ENCODE results near the gene LITAFD. TPM values are rescaled to one million over a fixed set of nuclear protein-coding genes. Genes with fewer than 3 reads are reported as not detected.

The LITAFD gene
- total and polyA plus RNA-seq, 4 experiments from 2014 or later, result not detected

GRCh38 chr16:8851761-8852403 is 30.3 kb upstream of the LITAFD start:
- ChIA-PET POLR2A (ENCODE audit: partially characterized antibody) (interaction anchor here (0.6 to 0.7 kb wide), 3 partner anchors 33 to 279 kb away, joined by 3 to 5 read pairs (median 3); no protein-coding TSS in a partner anchor), CTCF (ENCODE audit: partially characterized antibody) (interaction anchor here (1.1 to 2.0 kb wide), 2 partner anchors 22 to 28 kb away, joined by 3 to 9 read pairs; no protein-coding TSS in a partner anchor)
- Mint-ChIP-seq H3K27ac (peak overlapping the region in 5 of 7 donors; percentile 52 to 86 (median 77)), H3K9me3 (no peaks in the 10 kb centered on the region), H3K27me3 (no peaks in the 10 kb centered on the region), H3K36me3 (peaks cover 13 to 68% of the 10 kb centered on the region in 2 donors), H3K4me1 (peaks cover 20 to 47% (median 33%) of the 10 kb centered on the region in 4 donors), H3K4me3 (no peak overlapping the region)
- Histone ChIP-seq H3K36me3 (ENCODE audit: insufficient read depth, low read length) (peaks cover 31% of the 10 kb centered on the region), H3K4me3 (ENCODE audit: low read length in 2 of 2) (no peak overlapping the region), H3K9me3 (ENCODE audit: control insufficient read depth in 1 of 2, low read length in 2 of 2) (no peaks in the 10 kb centered on the region), H3K27me3 (ENCODE audit: insufficient read depth, low read length) (no peaks in the 10 kb centered on the region), H3K4me1 (ENCODE audit: insufficient read depth, low read length) (peaks cover 17% of the 10 kb centered on the region), H3K27ac (ENCODE audit: low read depth, low read length) (no peak overlapping the region)
- intact Hi-C loops (cut with micrococcal nuclease), result no loop called here
- DNase-seq, result no peak

GRCh38 chr16:8852534-8852933 is 29.6 kb upstream of the LITAFD start:
- no peaks in the 10 kb centered on the region for H3K9me3 ChIP-seq (ENCODE audit: control insufficient read depth in 1 of 2, low read length in 2 of 2)
- H3K36me3 ChIP-seq (ENCODE audit: insufficient read depth, low read length), result peaks cover 27% of the 10 kb centered on the region
- no peak overlapping the region for H3K27ac ChIP-seq (ENCODE audit: low read depth, low read length)
- H3K27ac Mint-ChIP-seq, result peak overlapping the region in 4 of 7 donors; percentile 13 to 66 (median 63)
- H3K36me3 Mint-ChIP-seq, result peaks cover 14 to 64% of the 10 kb centered on the region in 2 donors
- peaks cover 19% of the 10 kb centered on the region for H3K4me1 ChIP-seq (ENCODE audit: insufficient read depth, low read length)
- POLR2A ChIA-PET (ENCODE audit: partially characterized antibody), result interaction anchor here (0.8 kb wide), 1 partner anchor 11 kb away, joined by 3 read pairs; no protein-coding TSS in a partner anchor
- CTCF ChIA-PET (ENCODE audit: partially characterized antibody), result interaction anchor here (1.1 to 2.0 kb wide), 2 partner anchors 21 to 27 kb away, joined by 3 to 9 read pairs; no protein-coding TSS in a partner anchor
- no peak for DNase-seq
- intact Hi-C loops (cut with micrococcal nuclease), result no loop called here
- H3K4me1 Mint-ChIP-seq, result peaks cover 22 to 49% (median 35%) of the 10 kb centered on the region in 4 donors
- H3K27me3 ChIP-seq (ENCODE audit: insufficient read depth, low read length), result no peaks in the 10 kb centered on the region
- no peak overlapping the region for H3K4me3 Mint-ChIP-seq
- H3K27me3 Mint-ChIP-seq, result no peaks in the 10 kb centered on the region
- H3K9me3 Mint-ChIP-seq, result no peaks in the 10 kb centered on the region
- no peak overlapping the region for H3K4me3 ChIP-seq (ENCODE audit: low read length in 2 of 2)

- Mint-ChIP-seq H3K36me3 (peaks cover 18 to 62% of the 10 kb centered on the region in 2 donors), H3K4me3 (no peak overlapping the region), H3K9me3 (peaks cover 0 to 2% (median 0%) of the 10 kb centered on the region in 8 donors), H3K4me1 (peaks cover 25 to 53% (median 39%) of the 10 kb centered on the region in 4 donors), H3K27ac (peak overlapping the region in 6 of 7 donors; percentile 24 to 68 (median 59)), H3K27me3 (no peaks in the 10 kb centered on the region)
- Histone ChIP-seq H3K27ac (ENCODE audit: low read depth, low read length) (no peak overlapping the region), H3K4me1 (ENCODE audit: insufficient read depth, low read length) (peaks cover 19% of the 10 kb centered on the region), H3K27me3 (ENCODE audit: insufficient read depth, low read length) (no peaks in the 10 kb centered on the region), H3K9me3 (ENCODE audit: control insufficient read depth in 1 of 2, low read length in 2 of 2) (no peaks in the 10 kb centered on the region), H3K36me3 (ENCODE audit: insufficient read depth, low read length) (peaks cover 24% of the 10 kb centered on the region), H3K4me3 (ENCODE audit: low read length in 2 of 2) (no peak overlapping the region)
- ChIA-PET CTCF (ENCODE audit: partially characterized antibody) (interaction anchor here (0.8 to 2.0 kb wide), 3 partner anchors 18 to 36 kb away, joined by 3 to 9 read pairs (median 3); no protein-coding TSS in a partner anchor), POLR2A (ENCODE audit: partially characterized antibody) (interaction anchor here (0.8 to 2.1 kb wide), 2 partner anchors 10 to 15 kb away, joined by 3 to 16 read pairs; partner anchors contain the start of gene CARHSP1)
- no peak for DNase-seq
- intact Hi-C loops (cut with micrococcal nuclease), result no loop called here
Observed at GRCh38 chr16:8853150-8853549, 29.0 kb upstream of the LITAFD start.

- no peaks in the 10 kb centered on the region for H3K27me3 ChIP-seq (ENCODE audit: insufficient read depth, low read length)
- Mint-ChIP-seq H3K4me3 (no peak overlapping the region), H3K9me3 (peaks cover 0 to 2% (median 0%) of the 10 kb centered on the region in 8 donors), H3K36me3 (peaks cover 20 to 65% of the 10 kb centered on the region in 2 donors), H3K27me3 (no peaks in the 10 kb centered on the region), H3K27ac (peak overlapping the region in 6 of 7 donors; percentile 24 to 76 (median 70)), H3K4me1 (peaks cover 26 to 58% (median 41%) of the 10 kb centered on the region in 4 donors)
- no peak overlapping the region for H3K4me3 ChIP-seq (ENCODE audit: low read length in 2 of 2)
- DNase-seq, result no peak
- ChIA-PET CTCF (ENCODE audit: partially characterized antibody) (interaction anchor here (0.8 to 3.2 kb wide), 4 partner anchors 18 to 285 kb away, joined by 3 to 10 read pairs (median 4); no protein-coding TSS in a partner anchor), POLR2A (ENCODE audit: partially characterized antibody) (interaction anchor here (1.9 to 2.1 kb wide), 2 partner anchors 15 to 26 kb away, joined by 4 to 16 read pairs; partner anchors contain the start of gene CARHSP1)
- H3K4me1 ChIP-seq (ENCODE audit: insufficient read depth, low read length), result peaks cover 19% of the 10 kb centered on the region
- no peaks in the 10 kb centered on the region for H3K9me3 ChIP-seq (ENCODE audit: control insufficient read depth in 1 of 2, low read length in 2 of 2)
- no peak overlapping the region for H3K27ac ChIP-seq (ENCODE audit: low read depth, low read length)
- intact Hi-C loops (cut with micrococcal nuclease), result no loop called here
- peaks cover 19% of the 10 kb centered on the region for H3K36me3 ChIP-seq (ENCODE audit: insufficient read depth, low read length)
Observed at GRCh38 chr16:8853611-8854010, 28.5 kb upstream of the LITAFD start.

GRCh38 chr16:8854298-8854948 is 27.7 kb upstream of the LITAFD start:
- no peaks in the 10 kb centered on the region for H3K27me3 Mint-ChIP-seq
- Histone ChIP-seq H3K4me3 (ENCODE audit: low read length in 2 of 2) (no peak overlapping the region), H3K4me1 (ENCODE audit: insufficient read depth, low read length) (peaks cover 19% of the 10 kb centered on the region), H3K27ac (ENCODE audit: low read depth, low read length) (no peak overlapping the region), H3K36me3 (ENCODE audit: insufficient read depth, low read length) (peaks cover 17% of the 10 kb centered on the region), H3K9me3 (ENCODE audit: control insufficient read depth in 1 of 2, low read length in 2 of 2) (no peaks in the 10 kb centered on the region), H3K27me3 (ENCODE audit: insufficient read depth, low read length) (no peaks in the 10 kb centered on the region)
- peaks cover 24 to 58% (median 42%) of the 10 kb centered on the region in 4 donors for H3K4me1 Mint-ChIP-seq
- H3K4me3 Mint-ChIP-seq, result no peak overlapping the region
- H3K36me3 Mint-ChIP-seq, result peaks cover 20 to 62% of the 10 kb centered on the region in 2 donors
- intact Hi-C loops (cut with micrococcal nuclease), result no loop called here
- CTCF ChIA-PET (ENCODE audit: partially characterized antibody), result interaction anchor here (0.8 to 3.2 kb wide), 5 partner anchors 17 to 286 kb away, joined by 3 to 10 read pairs (median 3); no protein-coding TSS in a partner anchor
- peaks cover 0 to 2% (median 0%) of the 10 kb centered on the region in 8 donors for H3K9me3 Mint-ChIP-seq
- POLR2A ChIA-PET (ENCODE audit: partially characterized antibody), result interaction anchor here (0.5 to 2.1 kb wide), 4 partner anchors 11 to 54 kb away, joined by 3 to 16 read pairs (median 4); partner anchors contain the start of gene CARHSP1
- DNase-seq, result no peak
- H3K27ac Mint-ChIP-seq, result peak overlapping the region in 3 of 7 donors; percentile 13 to 78 (median 57)

- Histone ChIP-seq H3K27ac (ENCODE audit: low read depth, low read length) (no peak overlapping the region), H3K36me3 (ENCODE audit: insufficient read depth, low read length) (peaks cover 10% of the 10 kb centered on the region), H3K4me3 (ENCODE audit: low read length in 2 of 2) (no peak overlapping the region), H3K9me3 (ENCODE audit: control insufficient read depth in 1 of 2, low read length in 2 of 2) (no peaks in the 10 kb centered on the region), H3K27me3 (ENCODE audit: insufficient read depth, low read length) (no peaks in the 10 kb centered on the region), H3K4me1 (ENCODE audit: insufficient read depth, low read length) (peaks cover 15% of the 10 kb centered on the region)
- Mint-ChIP-seq H3K4me3 (peak overlapping the region in 1 of 8 donors; percentile 30), H3K9me3 (peaks cover 0 to 2% (median 0%) of the 10 kb centered on the region in 8 donors), H3K27ac (peak overlapping the region; percentile 55 to 83 (median 74)), H3K4me1 (peaks cover 22 to 50% (median 38%) of the 10 kb centered on the region in 4 donors), H3K36me3 (peaks cover 20 to 56% of the 10 kb centered on the region in 2 donors), H3K27me3 (no peaks in the 10 kb centered on the region)
- no peak for DNase-seq
- intact Hi-C loops (cut with micrococcal nuclease), result no loop called here
- CTCF ChIA-PET (ENCODE audit: partially characterized antibody), result interaction anchor here (1.1 to 3.2 kb wide), 3 partner anchors 14 to 25 kb away, joined by 3 to 10 read pairs (median 3); partner anchors contain the start of gene CARHSP1
- POLR2A ChIA-PET (ENCODE audit: partially characterized antibody), result interaction anchor here (0.5 to 2.1 kb wide), 6 partner anchors 11 to 152 kb away, joined by 3 to 16 read pairs (median 4); partner anchors contain the start of gene CARHSP1
Observed at GRCh38 chr16:8855051-8855786, 26.9 kb upstream of the LITAFD start.
